OCI-LY7 (cell line): ENCODE data around the gene GPC3. TPM values are rescaled to one million over a fixed set of nuclear protein-coding genes. Genes with fewer than 3 reads are reported as not detected.

Source experiments
- BruUV-seq: library from RNA; stranded (reverse); fragments of 400-500 nt; replicated peaks from 2 replicates; lab custom pipeline; 2021; lab: Mats Ljungman, UMichigan
- CTCF ChIA-PET: fragments of 300-600 bp; sonication (Branson Sonifier 250); formaldehyde crosslinking; loops from one replicate; lab custom pipeline; 2022; ENCODE audit warnings: antibody characterized with exemption; ENCODE audit not compliant: unreplicated experiment; lab: Charles Lee
- POLR2A ChIA-PET: fragments of 300-600 bp; sonication (Branson Sonifier 250); formaldehyde crosslinking; loops from one replicate; lab custom pipeline; 2022; ENCODE audit warnings: antibody characterized with exemption; lab: Charles Lee
- DNase-seq: peaks from one replicate; pipeline ENCODE4 v3.0.0-alpha.2; 2015; ENCODE audit warnings: low spot score
- H2AFZ ChIP-seq: fragments of 200-600 bp; sonication (generic), shearing (Covaris generic); 2 replicates; pipeline ENCODE4 v1.6.1; 2014; ENCODE audit warnings: mild to moderate bottlenecking, antibody characterized with exemption, low read length, moderate library complexity
- H3K27ac ChIP-seq: fragments of 200-600 bp; sonication (generic); 2 replicates; pipeline ENCODE4 v1.5.1; 2014; ENCODE audit warnings: mixed run types, low read depth, mild to moderate bottlenecking, moderate library complexity, low read length, inconsistent platforms; ENCODE audit not compliant: poor library complexity, severe bottlenecking
- H3K36me3 ChIP-seq: fragments of 200-600 bp; sonication (generic); 2 replicates; pipeline ENCODE4 v1.6.1; 2014; ENCODE audit warnings: mild to moderate bottlenecking, antibody characterized with exemption, low read length, moderate library complexity, mixed read lengths; ENCODE audit not compliant: insufficient read depth
- H3K4me1 ChIP-seq: fragments of 200-600 bp; sonication (generic); 2 replicates; pipeline ENCODE4 v1.5.1; 2014; ENCODE audit warnings: mild to moderate bottlenecking, low read length; ENCODE audit not compliant: insufficient read depth, poor library complexity, severe bottlenecking
- H3K4me2 ChIP-seq: fragments of 200-600 bp; sonication (generic); 2 replicates; pipeline ENCODE4 v1.6.1; 2014; ENCODE audit warnings: mild to moderate bottlenecking, low read length
- H3K4me3 ChIP-seq: fragments of 200-600 bp; sonication (generic); 2 replicates; pipeline ENCODE4 v1.5.1; 2014; ENCODE audit warnings: mild to moderate bottlenecking, low read depth, low read length; ENCODE audit not compliant: poor library complexity, severe bottlenecking
- H3K79me2 ChIP-seq: fragments of 200-600 bp; sonication (generic); 2 replicates; pipeline ENCODE4 v1.6.1; 2016; ENCODE audit warnings: low read depth, mild to moderate bottlenecking, low read length, moderate library complexity, mixed read lengths; ENCODE audit not compliant: insufficient read depth
- H3K9me2 ChIP-seq: fragments of 200-600 bp; sonication (generic); 2 replicates; pipeline ENCODE4 v1.6.1; 2016; ENCODE audit warnings: mild to moderate bottlenecking, low read length, mixed read lengths; ENCODE audit not compliant: insufficient read depth
- H3K9me3 ChIP-seq: fragments of 200-600 bp; sonication (generic); 2 replicates; pipeline ENCODE4 v1.6.1; 2014; ENCODE audit warnings: mild to moderate bottlenecking, mixed run types, low read length, mixed read lengths
- H4K20me1 ChIP-seq: fragments of 200-600 bp; sonication (generic); 2 replicates; pipeline ENCODE4 v1.6.1; 2014; ENCODE audit warnings: mild to moderate bottlenecking, antibody characterized with exemption, low read length, moderate library complexity, mixed read lengths; ENCODE audit not compliant: insufficient read depth
- EZH2phosphoT487 ChIP-seq: fragments of 200-600 bp; sonication (generic); IDR thresholded peaks from 2 replicates; pipeline ENCODE4 v1.6.1; 2018; ENCODE audit warnings: low read depth, borderline replicate concordance, mild to moderate bottlenecking, mixed run types, antibody characterized with exemption, low read length, moderate library complexity, mixed read lengths
- intact Hi-C: fragments of 100-400 bp; cut with micrococcal nuclease; formaldehyde crosslinking; loops from one replicate; pipeline ENCODE4 v1.10.0; 2022; ENCODE audit not compliant: unreplicated experiment
- total RNA-seq, 2 experiments: library from RNA; depleted of rRNA in 1 of 2; stranded (reverse); fragments of >200 nt in 1 of 2; shearing (Covaris generic) in 1 of 2; gene quantifications; 2 replicates each; pipeline ENCODE4 v1.2.3, GENCODE V29; 2014 to 2022
- TF ChIP-seq, protein P1 (sequence below): fragments of 200-600 bp; sonication (generic); conservative IDR thresholded peaks from 2 replicates; pipeline ENCODE4 v1.5.1; 2014; ENCODE audit warnings: mild to moderate bottlenecking, antibody characterized with exemption, low read length, moderate library complexity, mixed read lengths

The GPC3 gene
- total RNA-seq, 2 experiments from 2014 or later: not detected

GRCh38 chrX:133645977-133646718 is 339.2 kb downstream of the GPC3 start:
- Histone ChIP-seq H2AFZ (no peak overlapping the region), H3K4me3 (no peak overlapping the region), H3K4me1 (no peaks in the 10 kb centered on the region), H3K36me3 (no peaks in the 10 kb centered on the region), H3K79me2 (no peaks in the 10 kb centered on the region), H4K20me1 (no peaks in the 10 kb centered on the region), H3K9me2 (no peaks in the 10 kb centered on the region), H3K4me2 (no peak overlapping the region), H3K9me3 (no peaks in the 10 kb centered on the region), H3K27ac (no peak overlapping the region)
- intact Hi-C loops: no loop called here
- CTCF ChIA-PET: no interaction called here
- TF ChIP-seq, protein P1, sequence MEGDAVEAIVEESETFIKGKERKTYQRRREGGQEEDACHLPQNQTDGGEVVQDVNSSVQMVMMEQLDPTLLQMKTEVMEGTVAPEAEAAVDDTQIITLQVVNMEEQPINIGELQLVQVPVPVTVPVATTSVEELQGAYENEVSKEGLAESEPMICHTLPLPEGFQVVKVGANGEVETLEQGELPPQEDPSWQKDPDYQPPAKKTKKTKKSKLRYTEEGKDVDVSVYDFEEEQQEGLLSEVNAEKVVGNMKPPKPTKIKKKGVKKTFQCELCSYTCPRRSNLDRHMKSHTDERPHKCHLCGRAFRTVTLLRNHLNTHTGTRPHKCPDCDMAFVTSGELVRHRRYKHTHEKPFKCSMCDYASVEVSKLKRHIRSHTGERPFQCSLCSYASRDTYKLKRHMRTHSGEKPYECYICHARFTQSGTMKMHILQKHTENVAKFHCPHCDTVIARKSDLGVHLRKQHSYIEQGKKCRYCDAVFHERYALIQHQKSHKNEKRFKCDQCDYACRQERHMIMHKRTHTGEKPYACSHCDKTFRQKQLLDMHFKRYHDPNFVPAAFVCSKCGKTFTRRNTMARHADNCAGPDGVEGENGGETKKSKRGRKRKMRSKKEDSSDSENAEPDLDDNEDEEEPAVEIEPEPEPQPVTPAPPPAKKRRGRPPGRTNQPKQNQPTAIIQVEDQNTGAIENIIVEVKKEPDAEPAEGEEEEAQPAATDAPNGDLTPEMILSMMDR: no peak
- TF ChIP-seq EZH2phosphoT487: no peak
- DNase-seq: no peak
- BruUV-seq: no TSS peak
- POLR2A ChIA-PET: interaction anchor here (0.8 kb wide), 1 partner anchor 1400 kb away, joined by 3 read pairs; no protein-coding TSS in a partner anchor

GRCh38 chrX:133645256-133645655 is 340.1 kb downstream of the GPC3 start:
- Histone ChIP-seq H3K4me2 (no peak overlapping the region), H3K79me2 (no peaks in the 10 kb centered on the region), H4K20me1 (no peaks in the 10 kb centered on the region), H3K27ac (no peak overlapping the region), H2AFZ (no peak overlapping the region), H3K36me3 (no peaks in the 10 kb centered on the region), H3K4me1 (no peaks in the 10 kb centered on the region), H3K9me2 (no peaks in the 10 kb centered on the region), H3K4me3 (no peak overlapping the region), H3K9me3 (no peaks in the 10 kb centered on the region)
- TF ChIP-seq, protein P1: no peak
- no peak for TF ChIP-seq EZH2phosphoT487
- no peak for DNase-seq
- POLR2A ChIA-PET: interaction anchor here (0.8 kb wide), 1 partner anchor 1399 kb away, joined by 3 read pairs; no protein-coding TSS in a partner anchor
- CTCF ChIA-PET: no interaction called here
- BruUV-seq: no TSS peak
- intact Hi-C loops: no loop called here
